Heart right ventricle (tissue), 16 donors: Measurements from ENCODE around the gene GPR37. TPM values are rescaled to one million over a fixed set of nuclear protein-coding genes. Genes with fewer than 3 reads are reported as not detected.

Experiments
- ATAC-seq, 8 donors: fragments of 200-7000 bp; cut with Tn5 transposase; one replicate each; pipeline ENCODE4 v1.9.1; 2020; ENCODE audit warnings: mild to moderate bottlenecking in 8 of 8, moderate library complexity in 8 of 8, moderate number of reproducible peaks in 1 of 8
- DNase-seq, 2 donors: peaks; one replicate each; pipeline ENCODE4 v3.0.0-alpha.2; 2020
- H3K27ac ChIP-seq, 10 donors: fragments of 200-600 bp; sonication (generic) in 2 of 10; one replicate each; pipeline versions ENCODE4 v1.5.0 to v1.8.0; 2020 to 2022; ENCODE audit warnings: mild to moderate bottlenecking in 3 of 10
- H3K27me3 ChIP-seq, 7 donors: fragments of 200-600 bp; one replicate each; pipeline ENCODE4 v1.8.0; 2021 to 2022; ENCODE audit warnings: mild to moderate bottlenecking in 2 of 7
- H3K36me3 ChIP-seq, 9 donors: fragments of 200-600 bp; sonication (generic) in 1 of 9; one replicate each; pipeline versions ENCODE4 v1.5.0 to v1.8.0; 2020 to 2022; ENCODE audit warnings: mild to moderate bottlenecking in 2 of 9
- H3K4me1 ChIP-seq, 9 donors: fragments of 200-600 bp; sonication (generic) in 1 of 9; one replicate each; pipeline versions ENCODE4 v1.5.0 to v1.8.0; 2020 to 2022; ENCODE audit warnings: mild to moderate bottlenecking in 4 of 9
- H3K4me3 ChIP-seq, 10 donors: fragments of 200-600 bp; sonication (generic) in 2 of 10; one replicate each; pipeline versions ENCODE4 v1.5.0 to v1.8.0; 2020 to 2022; ENCODE audit warnings: mild to moderate bottlenecking in 7 of 10, moderate library complexity in 2 of 10
- H3K9me3 ChIP-seq, 11 donors: fragments of 200-600 bp in 10 of 11; sonication (generic) in 2 of 11; one replicate each; pipeline versions ENCODE4 v1.5.0 to v1.8.0; 2013 to 2022; ENCODE audit warnings: mild to moderate bottlenecking in 2 of 11, control low read depth in 1 of 11, moderate library complexity in 1 of 11
- CTCF ChIP-seq, 9 donors: fragments of 200-600 bp; sonication (generic) in 2 of 9; IDR thresholded peaks; one replicate each; pipeline versions ENCODE4 v1.5.0 to v1.8.0; 2021 to 2022; ENCODE audit warnings: antibody characterized with exemption in 9 of 9, mild to moderate bottlenecking in 5 of 9, moderate library complexity in 1 of 9
- WGBS, 2 donors: extraction: QIAGEN DNeasy Blood & Tissue Kit; methylation state at CpG; one replicate each; pipeline ENCODE4 v1.1.7; 2013; ENCODE audit warnings: inconsistent platforms in 1 of 2; 5-methylcytosine and 5-hydroxymethylcytosine counted together
- intact Hi-C, 10 donors: fragments of 100-400 bp; cut with DNase I; formaldehyde crosslinking; loops; one replicate each; pipeline versions ENCODE4 v1.11.1 to v1.14.2; 2022
- polyA plus RNA-seq, 2 donors: library from polyadenylated mRNA; stranded (reverse); fragments of 200-250 nt; gene quantifications; one replicate each; pipeline ENCODE4 v1.2.3, GENCODE V29; 2013
- total RNA-seq, 10 donors: library from RNA; stranded (reverse); fragmentation: NEBNext Ultra II Directional in 3 of 10; extraction: Animal tissue kit (Norgen Biotek cat#: 25700) in 3 of 10; gene quantifications; one replicate each; pipeline versions ENCODE4 v1.2.1 to v1.2.4, GENCODE V29; 2021 to 2023
- donor health status: Arrhythmogenic right ventricular cardiomyopathy.
- donor health status: ischemic (EF 13 %, LVEDD 7.1; RV severe dilation, severe dysfunction).
- donor health status: healthy with polysubstance abuse.
- donor health status: DM: no; HTN: yes; CAD: no.
- donor health status: DM: no; HTN: no; CAD: no.
- donor health status: ischemic (EF 25% LVEDD 6.9; RV normal size, moderate dysfunction).
- donor health status: ischemic (EF 25% LVEDD 5.7; RV mildly dilated, moderate dysfunction).
- donor health status: healthy.
- donor health status: DM: yes; HTN: yes; CAD: no.
- donor health status: Ischemic cardiomyopathy.
- donor health status: ischemic (EF 35%, LVEDD 5.7; RV mildly dilated, moderate dysfunction).
- donor health status: nonischemic (EF 11% LVEDD 7.7; RV severe dilation, severe dysfunction).
- donor health status: DM: yes; HTN: yes; CAD: no.
- donor health status: PGD.
- donor health status: ischemic (EF 29% LVEDD 5.4; RV normal size, mild dysfunction).
- donor health status: nonischemic (EF 23%, LVEDD 6.1; RV moderate dilation, normal function).

The GPR37 gene
- total and polyA plus RNA-seq, 12 donors: 0.04 to 0.15 (median 0.09) TPM; not detected in 9

- H3K4me3 ChIP-seq: no peak overlapping the region
- H3K27me3 ChIP-seq: peaks cover 0 to 5% (median 0%) of the 10 kb centered on the region in 7 donors
- 46 to 54% methylated on average over 3 of the region's 3 CpGs for WGBS, 2 donors
- intact Hi-C loops: no loop called here
- H3K36me3 ChIP-seq: no peaks in the 10 kb centered on the region
- DNase-seq (no peak), ATAC-seq (no peak)
- no peak for TF ChIP-seq CTCF (IDR thresholded peaks at IDR 0.05)
- no peaks in the 10 kb centered on the region for H3K4me1 ChIP-seq
- no peak overlapping the region for H3K27ac ChIP-seq
- H3K9me3 ChIP-seq: no peaks in the 10 kb centered on the region
These were observed 27.0 kb downstream of the GPR37 start for GRCh38 chr7:124738639-124739038.

- no peak for TF ChIP-seq CTCF (IDR thresholded peaks at IDR 0.05)
- WGBS, 2 donors: 64 to 72% methylated on average over 2 of the region's 2 CpGs
- Histone ChIP-seq H3K9me3 (no peaks in the 10 kb centered on the region), H3K27me3 (peaks cover 0 to 5% (median 0%) of the 10 kb centered on the region in 7 donors), H3K4me3 (no peak overlapping the region), H3K36me3 (no peaks in the 10 kb centered on the region), H3K4me1 (no peaks in the 10 kb centered on the region), H3K27ac (no peak overlapping the region)
- ATAC-seq (no peak), DNase-seq (no peak)
- intact Hi-C loops: no loop called here
These were observed 27.8 kb downstream of the GPR37 start for GRCh38 chr7:124737760-124738300.

GRCh38 chr7:124728610-124729009 lies 37.0 kb downstream of the GPR37 start:
- no peak overlapping the region for H3K27ac ChIP-seq
- no peak for TF ChIP-seq CTCF (IDR thresholded peaks at IDR 0.05)
- no peaks in the 10 kb centered on the region for H3K36me3 ChIP-seq
- H3K4me3 ChIP-seq: no peak overlapping the region
- intact Hi-C loops: no loop called here
- no peak for DNase-seq
- H3K4me1 ChIP-seq: no peaks in the 10 kb centered on the region
- no peaks in the 10 kb centered on the region for H3K9me3 ChIP-seq
- no peak for ATAC-seq
- H3K27me3 ChIP-seq: no peaks in the 10 kb centered on the region
- WGBS, 2 donors: 12 to 16% methylated on average over 1 of the region's 1 CpG

- Histone ChIP-seq H3K4me1 (no peaks in the 10 kb centered on the region), H3K36me3 (no peaks in the 10 kb centered on the region), H3K27ac (no peak overlapping the region), H3K4me3 (no peak overlapping the region), H3K9me3 (no peaks in the 10 kb centered on the region), H3K27me3 (no peaks in the 10 kb centered on the region)
- intact Hi-C loops: no loop called here
- no peak for DNase-seq
- no peak for ATAC-seq
- WGBS, 2 donors: 74 to 75% methylated on average over 4 of the region's 4 CpGs
- TF ChIP-seq CTCF (IDR thresholded peaks at IDR 0.05): no peak
These were observed 40.9 kb downstream of the GPR37 start for GRCh38 chr7:124724507-124725192.
